Stimulated activated CD4-positive, alpha-beta T cell treated with anti-CD3 and anti-CD28 coated beads, TNF-alpha, amount 100 ng/mL, for 4 hours (primary cell): Measurements from ENCODE around the gene MAP3K20.
"Not testable (repeated sequence)": the region's sequence is repeated elsewhere in the genome, so short reads cannot be mapped to it uniquely, and the experiment has no call there.

Source experiments
- DNase-seq, 3 experiments: peaks; one replicate each; pipeline ENCODE4 v3.0.0-alpha.2; 2020; ENCODE audit warnings: low read depth in 3 of 3

Gene MAP3K20

DNA sequence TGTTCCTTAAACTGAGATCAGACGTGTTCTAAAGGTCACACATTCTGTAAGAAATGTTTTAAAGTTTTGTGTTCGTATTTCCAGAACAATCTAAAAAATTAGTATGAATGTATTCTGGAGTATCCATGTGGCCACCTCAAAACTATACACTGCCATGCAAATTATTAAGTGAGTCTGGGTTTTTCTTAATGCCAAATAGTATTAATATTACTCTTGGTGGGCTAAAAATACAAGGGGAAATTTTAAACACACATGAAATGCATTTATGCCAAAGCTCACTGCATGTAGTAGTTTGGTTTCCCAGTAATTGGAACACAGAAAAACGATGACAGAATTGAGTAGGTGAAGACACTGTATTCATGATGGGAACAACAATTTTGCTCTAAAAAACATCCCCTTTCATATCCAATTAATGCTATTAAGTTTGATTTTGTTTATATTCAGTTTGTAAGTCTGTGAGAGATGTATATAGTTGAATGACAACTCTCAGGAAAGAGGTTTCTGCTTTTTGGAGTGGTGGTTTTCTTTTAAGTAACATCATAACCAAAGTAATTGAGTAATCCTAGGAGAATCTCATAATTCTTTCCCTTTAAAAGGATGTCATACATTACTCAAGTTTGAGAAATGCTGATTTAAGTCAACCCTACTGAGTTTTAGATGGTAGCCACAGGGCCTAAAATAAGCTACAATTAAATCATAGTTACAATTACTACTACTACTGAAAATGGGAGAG lies 203.3 kb downstream of the MAP3K20 start:
- DNase-seq: no peak

DNA sequence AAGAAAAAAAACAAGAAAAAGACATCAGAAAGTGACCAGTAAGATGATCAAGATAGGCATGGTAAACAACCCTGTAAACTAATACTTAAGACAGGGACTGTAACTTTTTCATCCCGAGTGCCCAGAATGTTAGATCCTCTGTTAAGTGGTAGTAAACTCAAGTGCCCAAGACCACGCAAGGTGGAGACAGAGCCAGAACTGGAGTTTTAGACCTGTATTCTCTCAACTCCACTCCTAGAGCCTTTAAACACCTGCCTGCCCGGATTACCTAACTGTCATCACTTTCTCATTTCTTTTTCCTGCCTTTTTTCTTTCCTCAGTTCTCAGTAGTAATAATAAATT lies 203.9 kb downstream of the MAP3K20 start:
- no peak for DNase-seq

DNA sequence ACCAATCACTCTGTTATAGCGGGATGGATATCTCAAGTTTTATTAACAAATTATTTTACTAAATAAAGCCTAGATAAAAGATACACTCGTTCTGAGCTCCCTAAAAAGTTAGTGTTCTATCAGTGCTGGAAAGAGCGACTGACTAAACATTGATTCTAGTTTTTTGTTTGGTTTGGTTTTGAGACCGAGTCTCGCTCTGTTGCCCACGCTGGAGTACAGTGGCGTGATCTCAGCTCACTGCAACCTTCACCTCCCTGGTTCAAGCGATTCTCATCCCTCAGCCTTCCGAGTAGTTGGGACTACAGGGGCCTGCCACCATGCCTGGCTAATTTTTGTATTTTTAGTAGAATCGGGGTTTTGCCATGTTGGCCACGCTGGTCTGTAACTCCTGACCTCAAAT lies 205.2 kb downstream of the MAP3K20 start:
- no peak for DNase-seq

DNA sequence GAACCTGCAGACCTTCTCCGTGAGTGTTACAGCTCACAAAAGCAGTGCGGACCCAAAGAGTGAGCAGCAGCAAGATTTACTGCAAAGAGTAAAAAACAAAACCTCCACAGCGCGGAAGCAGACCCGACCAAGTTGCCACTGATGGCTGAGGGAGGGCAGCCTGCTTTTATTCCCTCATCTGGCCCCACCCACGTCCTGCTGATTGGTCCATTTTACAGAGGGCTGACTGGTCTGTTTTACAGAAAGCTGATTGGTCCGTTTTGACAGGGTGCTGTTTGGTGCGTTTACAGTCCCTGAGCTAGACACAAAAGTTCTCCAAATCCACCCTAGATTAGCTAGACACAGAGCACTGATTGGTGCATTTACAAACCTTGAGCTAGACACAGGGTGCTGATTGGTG lies 206.3 kb downstream of the MAP3K20 start:
- not testable (repeated sequence) for DNase-seq

DNA sequence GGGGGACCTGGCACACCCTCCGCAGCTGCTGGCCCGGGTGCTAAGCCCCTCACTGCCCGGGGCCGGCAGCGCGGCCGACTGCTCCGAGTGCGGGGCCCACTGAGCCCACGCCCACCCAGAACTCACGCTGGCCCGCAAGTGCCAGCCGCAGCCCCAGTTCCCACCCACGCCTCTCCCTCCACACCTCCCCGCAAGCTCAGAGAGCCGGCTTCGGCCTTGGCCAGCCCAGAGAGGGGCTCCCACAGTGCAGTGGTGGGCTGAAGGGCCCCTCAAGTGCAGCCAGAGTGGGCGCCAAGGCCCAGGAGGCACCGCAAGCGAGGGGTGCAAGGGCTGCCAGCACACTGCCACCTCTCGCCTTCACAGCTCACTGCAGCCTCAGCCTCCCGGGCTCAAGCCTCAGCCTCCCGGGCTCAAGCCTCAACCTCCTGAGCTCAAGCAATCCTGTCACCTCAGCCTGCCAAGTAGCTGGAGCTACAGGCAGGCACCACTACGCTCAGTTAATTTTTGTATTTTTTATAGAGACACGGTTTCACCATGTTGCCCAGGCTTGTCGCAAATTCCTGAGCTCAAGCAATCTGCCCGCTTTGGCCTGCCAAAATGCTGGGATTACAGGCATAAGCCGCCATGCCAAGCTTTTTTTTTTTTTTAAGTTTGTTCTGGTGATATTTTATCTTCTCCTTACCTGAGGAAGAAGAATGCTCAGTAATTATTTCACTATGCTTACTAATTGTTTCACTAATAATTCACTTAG lies 207.3 kb downstream of the MAP3K20 start:
- no peak for DNase-seq

DNA sequence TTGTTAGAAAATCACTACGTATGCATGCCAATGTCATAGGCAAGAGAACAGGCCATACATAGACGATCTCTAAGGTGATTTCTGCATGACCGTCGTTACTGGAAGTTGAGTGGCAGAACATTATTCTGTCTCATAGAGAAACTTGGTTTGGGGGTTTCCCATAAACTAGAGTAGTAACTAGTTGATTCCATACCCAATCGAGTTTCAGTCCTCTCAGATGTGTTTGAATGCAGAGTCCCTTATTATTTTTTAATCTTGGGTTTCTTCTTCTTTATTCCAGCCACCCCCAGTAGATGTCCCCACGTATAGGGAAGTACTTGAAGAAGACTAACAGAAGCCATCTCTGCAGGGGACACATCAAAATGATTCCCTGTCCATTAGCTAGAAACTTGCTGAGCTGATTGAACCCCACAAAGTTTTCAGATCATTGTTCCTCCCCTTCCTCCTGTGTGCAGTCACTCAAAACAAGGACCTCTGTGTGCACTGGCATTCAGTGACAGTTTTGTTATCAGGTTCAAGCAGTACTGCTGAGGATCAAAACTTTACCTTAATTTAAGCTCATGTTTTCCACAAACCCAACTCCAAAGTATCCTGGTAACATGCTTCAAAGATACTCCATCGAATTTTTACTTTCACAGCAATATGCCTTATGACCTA lies 210.6 kb downstream of the MAP3K20 start:
- DNase-seq: no peak

DNA sequence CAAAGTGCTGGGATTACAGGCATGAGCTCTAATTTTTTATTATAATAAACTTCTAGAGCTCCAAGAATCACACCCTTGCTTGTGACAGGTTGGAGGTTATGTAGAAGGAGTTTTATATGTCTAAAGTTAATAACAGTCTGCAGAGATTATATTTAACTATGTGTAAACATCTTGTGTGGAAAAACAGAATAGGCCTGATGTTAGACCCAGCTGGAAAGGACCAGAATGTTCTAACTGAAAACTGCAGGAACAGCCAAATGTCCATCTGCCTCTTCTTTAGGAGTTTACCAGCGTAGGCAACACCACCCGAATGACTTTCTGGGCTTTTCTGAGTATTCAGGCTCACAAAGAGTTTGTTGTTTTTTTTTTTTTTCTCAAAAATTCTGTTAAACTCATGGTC lies 211.9 kb downstream of the MAP3K20 start:
- DNase-seq: no peak

DNA sequence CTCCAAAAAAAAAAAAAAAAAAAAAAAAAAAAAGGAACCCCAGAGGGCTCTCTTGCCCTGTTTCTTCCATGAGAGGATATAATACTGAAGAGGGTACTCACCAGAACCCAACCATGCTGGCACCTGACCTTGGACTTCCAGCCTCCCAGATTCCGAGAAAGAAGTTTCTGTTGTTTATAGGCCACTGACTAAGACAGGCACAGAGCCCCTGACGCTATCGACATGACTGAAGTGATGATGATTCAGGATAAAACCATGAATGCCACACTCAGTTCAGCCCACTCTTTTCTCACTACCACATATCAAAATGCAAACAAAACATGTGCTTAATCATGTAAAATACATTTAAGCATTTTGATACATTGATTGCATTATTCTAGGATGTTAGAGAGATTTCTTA lies 212.9 kb downstream of the MAP3K20 start:
- no peak for DNase-seq

DNA sequence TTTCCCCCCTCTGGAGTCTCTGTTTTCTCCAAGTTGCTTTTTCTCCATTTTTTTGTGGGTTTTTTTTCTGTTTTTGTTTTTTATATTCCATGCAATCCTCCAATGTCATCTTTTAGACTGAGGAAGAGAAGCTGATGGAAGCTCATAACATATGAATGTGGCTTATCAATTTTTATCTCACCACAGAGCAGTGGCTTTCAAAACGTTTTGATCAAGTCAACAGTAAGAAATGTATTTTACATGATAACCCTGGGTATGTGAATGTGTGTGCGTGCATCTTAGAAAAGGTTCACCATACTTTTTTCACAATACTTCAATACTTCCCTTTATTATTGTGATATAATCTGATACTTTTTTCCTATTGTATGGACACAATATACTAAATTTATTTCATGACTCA lies 214.4 kb downstream of the MAP3K20 start:
- no peak for DNase-seq

DNA sequence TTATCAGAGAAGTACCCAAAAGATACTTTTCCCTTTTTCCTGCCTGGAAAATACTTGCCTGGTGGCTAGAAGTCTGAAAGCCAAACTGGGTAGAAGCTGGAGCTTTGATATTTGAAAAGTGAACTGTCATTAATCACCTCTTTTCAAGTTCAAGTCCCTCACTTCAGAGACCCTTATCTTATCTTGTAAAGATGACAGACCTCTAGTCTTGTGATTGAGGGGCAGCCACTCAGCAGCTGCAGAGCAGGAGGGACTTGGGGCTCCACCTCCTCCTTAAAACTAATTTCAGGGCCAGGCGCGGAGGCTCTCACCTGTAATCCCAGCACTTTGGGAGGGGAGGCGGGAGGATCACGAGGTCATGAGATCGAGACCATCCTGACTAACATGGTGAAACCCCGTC lies 214.9 kb downstream of the MAP3K20 start:
- no peak for DNase-seq

DNA sequence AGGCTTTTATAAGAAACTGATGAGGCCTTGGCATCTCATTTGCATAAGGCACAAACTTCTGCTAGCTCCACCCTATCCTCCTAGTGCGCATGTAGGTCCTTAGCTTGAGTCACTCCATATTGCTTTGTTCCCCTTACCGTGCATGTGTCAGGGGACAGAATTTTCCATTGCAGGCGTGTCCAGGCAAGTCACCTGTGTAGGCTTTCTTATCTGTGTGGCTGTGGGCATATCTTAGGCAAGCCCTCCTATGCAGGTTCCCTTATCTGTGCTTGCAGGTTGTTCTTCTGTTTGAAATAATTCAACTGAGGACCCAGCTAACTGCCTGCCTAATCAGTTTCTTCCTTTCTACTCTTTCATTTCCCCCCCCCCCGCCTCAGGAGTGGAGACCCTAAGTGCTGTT lies 215.8 kb downstream of the MAP3K20 start:
- no peak for DNase-seq

DNA sequence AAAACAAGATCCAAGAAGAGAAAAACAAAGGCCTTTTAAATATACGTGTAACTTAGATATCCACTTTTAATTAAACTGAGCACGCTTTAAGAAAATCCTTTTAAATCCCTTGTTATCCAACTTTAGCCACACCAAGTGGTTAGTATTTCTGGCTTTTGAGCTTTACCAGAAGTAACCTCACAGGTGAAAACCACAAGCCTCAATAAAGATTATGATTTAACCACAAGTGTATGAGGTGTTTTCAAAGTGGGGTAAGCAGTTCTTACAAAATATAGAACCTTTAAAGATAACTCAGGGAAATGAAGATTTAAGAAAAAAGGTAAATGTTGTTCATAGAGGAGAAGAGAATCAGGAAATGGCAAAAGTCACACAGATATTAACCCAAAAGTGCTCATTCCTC lies 220.6 kb downstream of the MAP3K20 start:
- DNase-seq: no peak

DNA sequence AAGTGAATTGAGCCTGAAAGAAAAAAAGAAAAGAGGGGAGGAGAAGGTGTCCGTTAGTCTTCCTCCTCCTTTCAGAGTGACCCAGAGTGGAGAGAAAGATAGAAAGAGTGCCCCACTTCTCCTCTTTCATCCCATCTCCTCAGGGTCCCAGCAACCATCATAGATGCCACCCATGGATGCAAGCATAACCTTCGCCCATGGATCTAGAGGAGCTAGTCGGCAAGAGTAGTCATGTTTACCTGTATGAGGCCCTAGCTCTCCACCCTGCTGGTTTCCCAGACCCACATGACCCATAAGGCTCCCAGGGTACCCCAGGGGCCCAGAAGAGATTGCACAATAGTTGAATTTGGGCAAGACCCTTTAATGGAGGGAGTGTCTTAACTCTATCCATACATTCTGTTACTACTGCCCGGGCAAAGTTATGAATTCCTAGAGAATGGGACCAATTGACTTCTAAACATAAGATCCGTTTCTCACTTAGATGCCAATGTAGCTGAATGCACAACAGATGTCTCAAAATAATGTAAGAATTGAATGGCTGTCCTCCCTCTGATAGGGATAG lies 223.0 kb downstream of the MAP3K20 start:
- no peak for DNase-seq

DNA sequence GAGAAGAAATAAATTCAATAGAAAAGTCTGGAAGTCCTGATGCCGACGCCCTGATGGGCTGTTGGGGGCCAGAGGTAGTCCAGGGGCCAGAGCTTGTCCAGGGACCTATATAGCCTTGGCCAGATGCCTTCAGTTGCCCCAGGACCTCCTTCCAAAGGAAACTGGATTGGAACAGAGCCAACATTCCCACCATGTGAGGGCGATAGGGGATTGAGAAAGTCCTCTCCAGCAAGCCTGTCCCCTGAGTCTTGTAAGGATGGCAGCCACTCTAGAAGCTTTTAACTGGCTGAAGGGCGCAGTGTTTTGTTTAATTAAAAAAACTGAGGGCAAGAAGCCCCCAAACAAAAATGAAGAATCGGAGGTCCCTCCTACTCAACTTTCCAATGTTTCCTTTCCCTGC lies 224.1 kb downstream of the MAP3K20 start:
- no peak for DNase-seq

DNA sequence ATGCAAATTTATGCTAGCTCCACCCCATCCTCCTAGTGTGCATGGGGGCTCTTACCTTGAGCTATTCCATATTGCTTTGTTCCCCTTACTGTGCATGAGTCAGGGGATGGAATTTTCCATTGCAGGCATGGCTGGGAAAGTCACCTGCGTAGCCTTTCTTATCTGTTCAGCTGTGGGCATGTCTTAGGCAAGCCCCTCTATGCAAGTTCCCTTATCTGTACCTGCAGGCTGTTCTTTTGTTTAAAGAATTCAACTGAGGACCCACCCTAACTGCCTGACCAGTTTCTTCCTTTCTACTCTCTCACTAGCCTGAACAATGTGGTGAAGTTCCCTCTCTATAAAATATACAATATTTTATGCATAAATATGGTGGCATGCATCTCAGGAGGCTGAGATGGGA lies 224.8 kb downstream of the MAP3K20 start:
- DNase-seq: no peak

DNA sequence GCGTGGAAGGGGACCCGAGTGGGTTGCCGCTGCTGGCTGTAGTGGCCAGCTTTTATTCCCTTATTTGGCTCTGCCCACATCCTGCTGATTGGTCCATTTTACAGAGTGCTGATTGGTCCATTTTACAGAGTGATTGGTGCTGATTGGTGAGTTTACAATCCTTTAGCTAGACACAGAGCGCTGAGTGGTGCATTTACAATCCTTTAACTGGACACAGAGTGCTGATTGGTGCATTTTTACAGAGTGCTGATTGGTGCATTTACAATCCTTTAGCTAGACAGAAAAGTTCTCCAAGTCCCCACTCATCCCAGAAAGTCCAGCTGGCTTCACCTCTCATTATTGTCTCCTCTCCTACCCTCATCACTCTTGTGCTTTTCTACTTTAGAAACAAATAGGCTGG lies 225.9 kb downstream of the MAP3K20 start:
- not testable (repeated sequence) for DNase-seq

DNA sequence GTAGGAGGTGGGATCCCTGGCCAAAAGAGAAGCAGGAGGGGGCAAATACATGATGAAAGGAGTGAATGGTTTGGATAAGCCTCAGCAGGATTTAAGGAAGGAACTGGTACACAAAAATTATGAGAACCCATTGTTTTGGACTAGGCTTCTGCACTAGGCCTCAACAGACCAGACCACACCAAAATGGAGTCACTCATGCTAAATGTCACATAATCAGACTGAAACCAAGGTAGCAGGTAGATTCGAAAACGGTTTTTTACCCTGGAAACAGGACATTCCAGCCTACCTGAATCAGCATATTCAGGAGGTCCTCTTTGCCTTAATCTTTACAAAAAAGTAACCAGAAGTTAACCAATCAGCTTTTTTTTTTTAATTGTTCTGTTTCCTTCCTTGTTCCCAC lies 229.7 kb downstream of the MAP3K20 start:
- no peak for DNase-seq

DNA sequence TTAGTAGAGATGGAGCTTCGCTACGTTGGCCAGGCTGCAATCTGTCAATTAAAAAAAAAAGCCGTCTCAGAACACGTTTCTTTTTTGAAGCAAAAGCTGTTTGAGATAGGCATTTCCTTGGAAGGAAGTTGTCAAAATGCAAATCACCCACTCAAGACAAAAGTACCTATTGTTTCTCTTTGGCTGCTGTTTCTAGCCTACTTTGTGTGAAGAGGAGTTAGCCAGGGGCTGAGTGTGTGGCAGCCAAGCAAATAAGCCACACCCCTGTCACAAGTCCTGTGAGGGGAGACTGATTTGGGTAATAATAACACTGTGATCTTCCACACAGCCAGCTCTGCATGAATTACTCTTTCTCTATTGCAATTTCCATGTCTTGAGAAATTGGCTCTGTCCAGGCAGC lies 231.6 kb downstream of the MAP3K20 start:
- DNase-seq: no peak

DNA sequence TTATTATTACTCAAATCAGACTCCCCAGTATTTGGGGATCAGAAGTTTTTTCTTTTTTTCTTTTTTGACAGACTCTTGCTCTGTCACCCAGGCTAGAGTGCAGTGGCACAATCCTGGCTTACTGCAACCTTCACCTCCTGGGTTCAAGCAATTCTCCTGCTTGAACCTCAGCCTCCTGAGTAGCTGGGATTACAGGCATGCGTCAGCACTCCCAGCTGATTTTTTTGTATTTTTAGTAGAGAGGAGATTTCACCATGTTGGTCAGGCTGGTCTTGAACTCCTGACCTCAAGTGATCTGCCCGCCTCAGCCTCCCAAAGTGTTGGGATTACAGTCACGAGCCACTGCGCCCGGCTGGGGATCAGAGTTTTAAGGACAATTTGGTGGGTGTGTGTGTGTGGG lies 233.7 kb downstream of the MAP3K20 start:
- DNase-seq: not testable (repeated sequence)

DNA sequence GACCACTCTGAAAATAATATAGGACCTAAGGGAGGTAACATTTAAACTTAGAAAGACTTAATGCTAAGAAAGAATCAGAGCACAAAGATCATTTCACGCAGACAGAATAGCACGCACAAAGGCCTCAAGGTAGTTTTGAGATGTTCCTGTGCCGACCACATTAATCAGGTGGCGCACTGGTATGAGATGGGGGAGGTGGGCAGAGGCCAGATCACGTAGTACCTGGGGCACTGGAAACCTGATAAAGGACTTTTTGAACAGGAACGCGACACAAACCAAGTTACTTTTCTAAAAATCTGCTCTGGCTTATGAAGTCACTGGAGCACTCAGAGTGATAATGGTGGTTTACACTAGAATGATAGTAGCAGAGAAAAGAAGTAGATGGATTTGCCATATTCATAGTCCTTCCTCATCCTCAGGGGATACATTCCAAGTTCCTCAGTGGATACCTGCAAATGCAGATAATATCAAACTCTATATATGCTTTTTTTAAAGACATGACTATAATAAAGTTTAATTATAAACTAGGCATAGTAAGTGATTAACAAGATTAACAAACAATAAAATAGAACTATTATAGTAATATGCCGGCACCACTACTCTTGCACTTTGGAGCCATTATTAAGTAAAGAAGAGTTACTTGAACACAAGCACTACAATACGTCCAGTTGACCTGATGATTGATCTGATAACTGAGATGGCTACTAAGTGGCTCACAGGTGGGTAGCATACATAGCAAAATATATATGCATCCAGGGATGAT lies 236.4 kb downstream of the MAP3K20 start:
- DNase-seq: no peak
